Choroid plexus epithelial cell (primary cell): Measurements from ENCODE around the gene PTPRK.

Experiments
- DNase-seq: peaks from one replicate; pipeline ENCODE4 v3.0.0-alpha.2; 2010; ENCODE audit warnings: low read depth
- H3K4me3 ChIP-seq: 2 replicates; pipeline ENCODE4 v1.5.1; 2011; ENCODE audit warnings: low read depth, mild to moderate bottlenecking, control low read depth, low read length, moderate library complexity
- CTCF ChIP-seq: conservative IDR thresholded peaks from 2 replicates; pipeline ENCODE4 v1.5.1; 2011; ENCODE audit warnings: low read depth, mild to moderate bottlenecking, control low read depth, inconsistent platforms, low read length, moderate library complexity

PTPRK gene

GRCh38 chr6:128117916-128118315 is 402.5 kb downstream of the PTPRK start:
- TF ChIP-seq CTCF: no peak
- peak; percentile 38 for DNase-seq

GRCh38 chr6:128114164-128114563 is 406.2 kb downstream of the PTPRK start:
- no peak for TF ChIP-seq CTCF
- DNase-seq: no peak
- H3K4me3 ChIP-seq: no peak overlapping the region

More at GRCh38 chr6:128117916-128118315, 402.5 kb downstream of the PTPRK start:
- H3K4me3 ChIP-seq: no peak overlapping the region

GRCh38 chr6:128112494-128112893 is 407.9 kb downstream of the PTPRK start:
- DNase-seq: peak; percentile 33
- no peak for TF ChIP-seq CTCF
- H3K4me3 ChIP-seq: no peak overlapping the region

GRCh38 chr6:128111096-128111495 is 409.3 kb downstream of the PTPRK start:
- no peak for TF ChIP-seq CTCF
- peak; percentile 57 for DNase-seq
- H3K4me3 ChIP-seq: no peak overlapping the region

- no peak overlapping the region for H3K4me3 ChIP-seq
- TF ChIP-seq CTCF: no peak
- no peak for DNase-seq
Measured at GRCh38 chr6:128107682-128108081, 412.7 kb downstream of the PTPRK start.

GRCh38 chr6:128099571-128100197 is 420.7 kb downstream of the PTPRK start:
- TF ChIP-seq CTCF: no peak
- DNase-seq: no peak
- no peak overlapping the region for H3K4me3 ChIP-seq

- H3K4me3 ChIP-seq: no peak overlapping the region
- TF ChIP-seq CTCF: no peak
- peak; percentile 31 for DNase-seq
Measured at GRCh38 chr6:128098000-128098581, 422.3 kb downstream of the PTPRK start.
